Gastroesophageal sphincter (tissue), 4 donors: ENCODE results near the gene SLC1A2. TPM values are rescaled to one million over a fixed set of nuclear protein-coding genes. Genes with fewer than 3 reads are reported as not detected.

Experiments used
- ATAC-seq: fragments of 150-250 bp; one replicate; pipeline ENCODE4 v1.9.1; 2016; ENCODE audit warnings: mild to moderate bottlenecking, moderate library complexity
- H3K27ac ChIP-seq, 4 donors: fragments of 200-600 bp; sonication (generic) in 3 of 4; 1 replicate in 3 of 4; 2 replicates in 1 of 4; pipeline ENCODE4 v1.5.1; 2016 to 2019
- H3K27me3 ChIP-seq: fragments of 200-600 bp; sonication (generic); one replicate; pipeline ENCODE4 v1.5.1; 2019
- H3K36me3 ChIP-seq, 2 donors: fragments of 200-600 bp; sonication (generic); one replicate each; pipeline ENCODE4 v1.5.1; 2019; ENCODE audit warnings: control low read depth in 1 of 2
- H3K4me1 ChIP-seq, 3 donors: fragments of 200-600 bp; sonication (generic); 1 replicate in 2 of 3; 2 replicates in 1 of 3; pipeline ENCODE4 v1.5.1; 2016 to 2019; ENCODE audit warnings: control low read depth in 2 of 3
- H3K4me3 ChIP-seq, 2 donors: fragments of 200-600 bp; sonication (generic); one replicate each; pipeline ENCODE4 v1.5.1; 2019; ENCODE audit warnings: mild to moderate bottlenecking in 1 of 2, moderate library complexity in 1 of 2
- H3K9me3 ChIP-seq, 3 donors: fragments of 200-600 bp; sonication (generic); one replicate each; pipeline ENCODE4 v1.5.1; 2017 to 2019; ENCODE audit warnings: control low read depth in 2 of 3
- EP300 ChIP-seq: sonication (generic); formaldehyde crosslinking; IDR thresholded peaks from one replicate; pipeline ENCODE4 v1.6.1; 2017; ENCODE audit warnings: antibody characterized with exemption, mild to moderate bottlenecking
- POLR2A ChIP-seq, 2 donors: fragments of 450-650 bp; IDR thresholded peaks; one replicate each; pipeline ENCODE4 v1.6.1; 2017; ENCODE audit warnings: antibody characterized with exemption in 2 of 2, mild to moderate bottlenecking in 2 of 2, moderate library complexity in 1 of 2
- POLR2AphosphoS5 ChIP-seq: sonication (generic); formaldehyde crosslinking; IDR thresholded peaks from one replicate; pipeline ENCODE4 v1.6.1; 2017; ENCODE audit warnings: antibody characterized with exemption
- WGBS, 2 donors: methylation state at CpG; one replicate each; pipeline ENCODE4 v1.1.5; 2018; ENCODE audit warnings: low coverage in 1 of 2; 5-methylcytosine and 5-hydroxymethylcytosine counted together
- total RNA-seq, 4 donors: library from RNA; depleted of rRNA; stranded (reverse); fragments of >200 nt; gene quantifications; one replicate each; pipeline ENCODE4 v1.1.0, GENCODE V29; 2016
- TF ChIP-seq, protein P1 (sequence below), 4 experiments: fragments of 200-600 bp in 2 of 4; fragments of 450-650 bp in 2 of 4; sonication (generic) in 1 of 4; IDR thresholded peaks; one replicate each; pipeline ENCODE4 v1.5.1; 2017 to 2019; ENCODE audit warnings: antibody characterized with exemption in 4 of 4, mild to moderate bottlenecking in 2 of 4, moderate library complexity in 2 of 4

The SLC1A2 gene
- total RNA-seq, 4 donors from 2014 or later = 0.12 to 1.5 (median 0.40) TPM; not detected in 1

DNA sequence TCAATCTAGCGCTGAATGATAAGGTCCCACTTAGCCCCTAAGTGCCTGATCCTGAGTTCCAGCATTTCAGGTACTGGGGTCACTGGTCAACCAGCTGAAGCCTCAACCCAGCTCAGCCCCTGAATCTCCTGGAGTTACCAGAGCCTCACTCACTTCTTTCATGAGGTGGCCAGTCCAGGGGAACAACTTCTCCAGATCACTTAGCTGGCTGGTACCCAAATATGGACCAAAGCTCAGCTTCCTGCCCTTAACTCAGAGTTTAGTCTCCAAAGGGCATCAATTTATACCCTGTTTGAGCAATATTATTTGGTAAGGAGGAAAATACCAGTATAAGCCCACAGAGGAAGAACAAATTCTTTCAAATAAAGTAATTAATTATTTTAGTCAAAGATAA, 105.6 kb downstream of the SLC1A2 start:
- Histone ChIP-seq H3K4me1 (peaks cover 0 to 1% (median 0%) of the 10 kb centered on the region in 3 donors), H3K36me3 (no peaks in the 10 kb centered on the region), H3K9me3 (no peaks in the 10 kb centered on the region), H3K27me3 (no peaks in the 10 kb centered on the region), H3K27ac (no peak overlapping the region), H3K4me3 (no peak overlapping the region)
- TF ChIP-seq, protein P1, sequence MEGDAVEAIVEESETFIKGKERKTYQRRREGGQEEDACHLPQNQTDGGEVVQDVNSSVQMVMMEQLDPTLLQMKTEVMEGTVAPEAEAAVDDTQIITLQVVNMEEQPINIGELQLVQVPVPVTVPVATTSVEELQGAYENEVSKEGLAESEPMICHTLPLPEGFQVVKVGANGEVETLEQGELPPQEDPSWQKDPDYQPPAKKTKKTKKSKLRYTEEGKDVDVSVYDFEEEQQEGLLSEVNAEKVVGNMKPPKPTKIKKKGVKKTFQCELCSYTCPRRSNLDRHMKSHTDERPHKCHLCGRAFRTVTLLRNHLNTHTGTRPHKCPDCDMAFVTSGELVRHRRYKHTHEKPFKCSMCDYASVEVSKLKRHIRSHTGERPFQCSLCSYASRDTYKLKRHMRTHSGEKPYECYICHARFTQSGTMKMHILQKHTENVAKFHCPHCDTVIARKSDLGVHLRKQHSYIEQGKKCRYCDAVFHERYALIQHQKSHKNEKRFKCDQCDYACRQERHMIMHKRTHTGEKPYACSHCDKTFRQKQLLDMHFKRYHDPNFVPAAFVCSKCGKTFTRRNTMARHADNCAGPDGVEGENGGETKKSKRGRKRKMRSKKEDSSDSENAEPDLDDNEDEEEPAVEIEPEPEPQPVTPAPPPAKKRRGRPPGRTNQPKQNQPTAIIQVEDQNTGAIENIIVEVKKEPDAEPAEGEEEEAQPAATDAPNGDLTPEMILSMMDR (IDR thresholded peaks at IDR 0.05) = no peak
- TF ChIP-seq EP300 (no peak), POLR2AphosphoS5 (no peak), POLR2A (IDR thresholded peaks at IDR 0.05) (no peak)
- 100% methylated on average over 1 of the region's 1 CpG; no CpG with 5 or more reads in 1 of the 2 donors for WGBS, 2 donors
- no peak for ATAC-seq

DNA sequence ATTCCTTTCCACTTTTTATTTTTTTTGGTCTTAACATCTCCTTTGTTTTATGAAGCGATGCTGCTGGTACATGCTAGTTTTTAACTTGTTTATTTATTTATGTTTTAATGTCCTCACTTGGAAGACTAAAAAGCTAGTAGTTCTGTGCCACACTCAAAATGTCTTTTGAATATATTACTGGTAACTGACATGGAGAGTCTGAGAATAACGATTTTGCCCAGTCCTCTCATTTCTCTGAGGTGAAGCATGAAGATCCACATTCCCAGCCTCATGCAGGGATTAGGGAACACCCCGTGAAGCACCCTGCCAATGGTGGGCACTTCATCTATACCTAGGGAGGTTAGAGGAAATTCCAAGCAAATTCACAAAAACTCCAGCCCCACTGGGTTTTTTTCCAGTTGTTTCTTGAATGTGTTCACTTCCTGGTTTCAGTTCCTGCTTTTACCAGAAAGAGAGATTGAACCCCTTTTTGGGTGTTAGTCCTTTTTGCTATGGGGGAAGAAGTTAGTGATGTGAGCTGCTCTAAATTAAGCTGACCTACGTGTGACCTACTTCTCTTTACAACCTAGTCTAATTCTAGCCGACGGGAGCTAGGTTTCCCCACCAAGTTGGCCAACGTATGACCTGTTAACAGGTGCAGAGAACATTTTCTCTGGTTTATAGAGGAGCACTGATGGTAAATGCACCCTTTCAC, 106.1 kb downstream of the SLC1A2 start:
- Histone ChIP-seq H3K36me3 (no peaks in the 10 kb centered on the region), H3K27me3 (no peaks in the 10 kb centered on the region), H3K4me1 (no peaks in the 10 kb centered on the region), H3K27ac (no peak overlapping the region), H3K9me3 (no peaks in the 10 kb centered on the region), H3K4me3 (no peak overlapping the region)
- 72 to 80% methylated on average over 4 to 5 of the region's 7 CpGs for WGBS, 2 donors
- ATAC-seq = no peak
- TF ChIP-seq POLR2AphosphoS5 (no peak), POLR2A (IDR thresholded peaks at IDR 0.05) (no peak), EP300 (no peak)
- TF ChIP-seq, protein P1 (IDR thresholded peaks at IDR 0.05) = no peak

DNA sequence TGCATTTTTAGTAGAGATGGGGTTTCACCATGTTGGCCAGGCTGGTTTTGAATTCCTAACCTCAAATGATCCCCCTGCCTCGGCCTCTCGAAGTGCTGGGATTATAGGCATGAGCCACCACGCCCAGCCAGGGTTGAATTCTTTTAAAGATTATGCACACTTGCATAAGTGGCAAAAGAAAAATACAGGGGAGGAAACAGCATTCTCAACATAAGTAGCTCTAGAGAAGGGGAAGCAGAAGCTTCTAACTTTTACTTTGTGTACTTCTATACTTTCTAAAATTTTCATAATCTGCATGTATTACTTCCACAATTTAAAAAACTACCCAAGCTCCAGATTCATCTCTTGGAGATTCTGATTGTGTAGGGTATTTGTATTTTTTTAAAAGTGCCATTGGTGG, 108.0 kb downstream of the SLC1A2 start:
- Histone ChIP-seq H3K4me3 (no peak overlapping the region), H3K27me3 (no peaks in the 10 kb centered on the region), H3K27ac (no peak overlapping the region), H3K4me1 (no peaks in the 10 kb centered on the region), H3K36me3 (no peaks in the 10 kb centered on the region), H3K9me3 (no peaks in the 10 kb centered on the region)
- no peak for TF ChIP-seq POLR2A (IDR thresholded peaks at IDR 0.05)
- TF ChIP-seq POLR2AphosphoS5 = no peak
- TF ChIP-seq, protein P1 (IDR thresholded peaks at IDR 0.05) = no peak
- no peak for TF ChIP-seq EP300
- WGBS, 2 donors = 76 to 94% methylated on average over 2 to 3 of the region's 3 CpGs
- no peak for ATAC-seq

DNA sequence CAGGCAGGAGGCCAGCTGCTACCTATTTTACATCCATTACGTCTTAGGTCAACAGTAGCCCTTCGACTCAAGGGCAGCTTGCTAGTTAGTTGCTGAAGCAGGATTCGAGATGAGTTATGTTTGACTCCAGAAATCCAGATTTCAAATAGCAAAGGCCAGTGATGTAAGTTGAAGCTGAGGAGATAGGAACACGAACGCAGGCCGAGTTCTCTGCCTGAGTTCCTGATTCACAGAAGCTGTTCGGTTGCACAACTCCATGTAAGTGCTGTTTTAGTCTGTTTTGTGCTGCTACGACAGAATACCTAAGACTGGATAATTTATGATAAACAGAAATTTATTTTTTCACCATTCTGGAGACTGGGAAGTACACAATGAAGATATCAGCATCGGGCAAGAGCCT, 111.2 kb downstream of the SLC1A2 start:
- ATAC-seq = no peak

More for the DNA sequence above, 111.2 kb downstream of the SLC1A2 start:
- WGBS, 2 donors = 89 to 92% methylated on average over 7 to 9 of the region's 9 CpGs
- no peaks in the 10 kb centered on the region for H3K36me3 ChIP-seq
- no peak overlapping the region for H3K27ac ChIP-seq
- no peaks in the 10 kb centered on the region for H3K27me3 ChIP-seq
- no peaks in the 10 kb centered on the region for H3K9me3 ChIP-seq
- peaks cover 7 to 21% (median 9%) of the 10 kb centered on the region in 3 donors for H3K4me1 ChIP-seq
- no peak for TF ChIP-seq POLR2A (IDR thresholded peaks at IDR 0.05)
- TF ChIP-seq POLR2AphosphoS5 = no peak
- TF ChIP-seq EP300 = no peak
- TF ChIP-seq, protein P1 (IDR thresholded peaks at IDR 0.05) = no peak
- H3K4me3 ChIP-seq = no peak overlapping the region
